ENCODE measurements around the gene LIPK.
A peak's percentile ranks its signal among the peaks of the same experiment; 100 is the strongest.
"Not testable (repeated sequence)": the region's sequence is repeated elsewhere in the genome, so short reads cannot be mapped to it uniquely, and the experiment has no call there.

Gene LIPK

GRCh38 chr10:88721392-88721791 lies 15.3 kb downstream of the LIPK start:
- no peak for DNase-seq (ENCODE audit: low spot score)

- no peak for DNase-seq (ENCODE audit: low spot score)
Measured at GRCh38 chr10:88725798-88726197, 19.7 kb downstream of the LIPK start.

GRCh38 chr10:88728107-88728763 lies 22.2 kb downstream of the LIPK start:
- DNase-seq (ENCODE audit: low spot score) = peak; percentile 72

GRCh38 chr10:88730864-88731263 lies 24.8 kb downstream of the LIPK start:
- no peak for DNase-seq (ENCODE audit: low spot score)

- DNase-seq (ENCODE audit: low spot score) = peak; percentile 19
Measured at GRCh38 chr10:88731296-88731695, 25.2 kb downstream of the LIPK start.

GRCh38 chr10:88733215-88733614 lies 27.2 kb downstream of the LIPK start:
- DNase-seq (ENCODE audit: low spot score) = no peak

GRCh38 chr10:88735661-88736060 lies 29.6 kb downstream of the LIPK start:
- DNase-seq (ENCODE audit: low spot score) = no peak

- not testable (repeated sequence) for DNase-seq (ENCODE audit: low spot score)
Measured at GRCh38 chr10:88741921-88742320, 35.9 kb downstream of the LIPK start.

- no peak for DNase-seq (ENCODE audit: low spot score)
Measured at GRCh38 chr10:88742448-88742847, 36.4 kb downstream of the LIPK start.

GRCh38 chr10:88744002-88744401 lies 38.0 kb downstream of the LIPK start:
- no peak for DNase-seq (ENCODE audit: low spot score)

GRCh38 chr10:88745633-88746032 lies 39.6 kb downstream of the LIPK start:
- no peak for DNase-seq (ENCODE audit: low spot score)

GRCh38 chr10:88754287-88754686 lies 48.2 kb downstream of the LIPK start:
- no peak for DNase-seq (ENCODE audit: low spot score)

GRCh38 chr10:88755753-88756152 lies 49.7 kb downstream of the LIPK start:
- no peak for DNase-seq (ENCODE audit: low spot score)

GRCh38 chr10:88756660-88757059 lies 50.6 kb downstream of the LIPK start:
- no peak for DNase-seq (ENCODE audit: low spot score)

GRCh38 chr10:88759366-88760101 lies 53.5 kb downstream of the LIPK start, which contains the start of gene LIPN:
TSS of gene LIPN (plus strand) at chr10:88760020. CDS start at chr10:88761406, 1,386 bp downstream.
- no peak for DNase-seq (ENCODE audit: low spot score)

GRCh38 chr10:88762906-88763305 lies 56.9 kb downstream of the LIPK start:
- no peak for DNase-seq (ENCODE audit: low spot score)

GRCh38 chr10:88763441-88763840 lies 57.4 kb downstream of the LIPK start:
- DNase-seq (ENCODE audit: low spot score) = no peak

GRCh38 chr10:88764110-88764509 lies 58.1 kb downstream of the LIPK start:
- DNase-seq (ENCODE audit: low spot score) = no peak

- DNase-seq (ENCODE audit: low spot score) = no peak
Measured at GRCh38 chr10:88765816-88766215, 59.8 kb downstream of the LIPK start.

GRCh38 chr10:88769384-88769783 lies 63.3 kb downstream of the LIPK start:
- DNase-seq (ENCODE audit: low spot score) = no peak

- no peak for DNase-seq (ENCODE audit: low spot score)
Measured at GRCh38 chr10:88781206-88781605, 75.2 kb downstream of the LIPK start.

GRCh38 chr10:88782222-88782621 lies 76.2 kb downstream of the LIPK start:
- DNase-seq (ENCODE audit: low spot score) = no peak

- DNase-seq (ENCODE audit: low spot score) = no peak
Measured at GRCh38 chr10:88783724-88784123, 77.7 kb downstream of the LIPK start.

Measured in iPS-NIHi11 (cell line).